ENCODE measurements around the gene ELMO1.
A peak's percentile ranks its signal among the peaks of the same experiment; 100 is the strongest.

ELMO1 gene

DNA sequence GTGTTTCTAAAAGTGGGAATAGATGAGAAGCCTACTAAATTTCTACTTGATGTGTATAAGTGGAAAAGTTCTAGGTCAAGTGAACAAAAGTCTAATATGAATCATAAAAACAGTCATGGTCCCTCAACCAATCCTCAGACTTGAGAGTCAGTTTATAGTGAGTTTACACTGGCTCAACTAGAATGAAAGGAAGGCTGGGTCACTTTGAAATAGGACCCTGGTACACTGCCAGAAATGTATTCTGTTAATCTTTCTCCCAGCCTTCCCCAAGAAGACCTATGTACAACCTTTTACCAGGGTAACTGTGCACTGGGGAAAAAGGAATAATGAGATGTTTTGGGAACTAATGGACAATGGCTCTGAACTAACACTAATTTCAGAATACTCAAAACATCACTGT is 17.3 kb downstream of the ELMO1 start:
- DNase-seq (ENCODE audit: low read depth in 2 of 2): no peak

DNA sequence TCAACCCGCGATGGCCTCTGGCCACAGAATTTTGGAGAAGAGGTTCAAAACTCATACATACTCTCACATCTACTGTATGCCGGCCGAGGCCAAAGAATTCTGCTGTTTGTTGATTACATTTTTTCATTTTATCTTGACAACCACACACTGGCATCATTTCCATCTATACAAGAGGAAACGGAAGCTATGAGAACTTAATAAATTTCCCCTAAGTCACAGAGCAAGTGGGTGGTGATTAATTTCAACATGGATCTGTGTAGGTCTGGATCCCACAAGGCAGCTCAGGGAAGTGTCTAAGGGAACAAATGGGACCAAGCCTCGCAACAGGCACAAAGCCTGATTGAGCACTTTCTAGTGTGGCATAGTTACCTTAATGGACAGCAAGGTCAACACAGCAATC is 18.0 kb downstream of the ELMO1 start:
- no peak for DNase-seq (ENCODE audit: low read depth in 2 of 2)

DNA sequence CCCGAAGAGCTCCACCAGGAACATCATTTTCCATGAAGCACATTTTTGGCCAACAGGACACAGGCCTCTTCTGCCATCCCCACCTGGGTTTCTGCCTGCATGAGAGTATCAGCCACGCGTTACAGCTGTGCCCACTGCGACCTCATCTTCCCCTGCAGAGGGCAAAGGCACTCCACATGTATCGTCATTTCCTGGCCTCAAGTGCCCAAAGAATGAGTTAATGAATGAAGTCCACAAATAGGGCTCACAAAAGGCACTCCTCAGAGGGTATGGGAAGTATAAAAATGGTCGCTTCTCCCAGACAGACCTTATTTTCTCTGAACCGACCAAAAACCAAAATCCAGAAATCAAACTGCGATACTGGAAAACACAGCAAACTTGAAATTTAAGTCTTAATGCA is 18.5 kb downstream of the ELMO1 start:
- no peak for DNase-seq (ENCODE audit: low read depth in 2 of 2)

DNA sequence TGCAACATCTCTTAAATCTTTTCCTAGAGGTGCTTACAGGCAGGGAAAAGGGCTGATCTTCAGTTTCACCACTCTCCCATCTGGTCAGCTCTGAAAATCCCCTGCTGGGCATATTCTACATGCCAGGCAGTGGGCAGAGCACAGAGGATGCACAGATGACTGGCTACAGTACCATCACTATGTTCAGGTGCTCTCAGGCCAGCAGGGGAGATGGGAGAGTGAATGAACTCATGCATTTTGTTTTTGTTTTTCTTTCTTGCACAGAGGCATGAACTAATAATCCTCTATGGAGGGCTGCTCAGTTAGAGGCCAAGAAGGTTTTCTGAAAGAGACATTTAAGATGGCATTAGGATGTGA is 19.3 kb downstream of the ELMO1 start:
- no peak for DNase-seq (ENCODE audit: low read depth in 2 of 2)

DNA sequence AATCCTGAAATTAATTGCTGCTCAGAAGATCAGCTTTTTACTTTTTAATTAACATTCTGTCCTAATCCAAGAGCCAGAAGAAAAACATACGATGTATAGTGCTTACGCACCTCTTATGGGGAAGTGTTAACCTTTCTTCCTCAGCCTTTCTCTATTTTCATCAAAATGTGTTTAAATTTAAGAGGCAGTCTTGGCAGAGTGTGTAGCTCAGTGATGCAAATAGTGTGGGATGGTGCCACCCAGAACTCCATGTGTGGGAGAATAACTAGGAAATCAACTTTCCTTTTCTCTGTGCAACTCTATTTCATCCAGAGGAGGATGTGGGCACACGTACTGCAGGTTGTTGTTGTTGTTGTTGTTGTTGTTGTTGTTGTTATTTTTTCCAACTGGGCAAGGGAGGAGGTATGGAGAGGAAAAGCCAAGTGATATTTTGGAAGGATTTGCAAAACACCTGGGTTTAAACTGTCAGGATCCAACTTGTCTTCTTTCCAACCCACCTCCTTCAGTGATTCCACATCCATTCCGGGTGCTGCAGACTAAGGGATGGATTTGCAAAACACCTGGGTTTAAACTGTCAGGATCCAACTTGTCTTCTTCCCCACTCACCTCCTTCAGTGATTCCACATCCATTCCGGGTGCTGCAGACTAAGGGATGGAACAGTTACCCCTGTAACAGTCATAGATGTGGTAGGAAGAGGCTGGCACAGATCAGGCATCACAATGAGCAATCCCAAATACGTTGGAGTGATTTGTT is 19.8 kb downstream of the ELMO1 start:
- DNase-seq (ENCODE audit: low read depth in 2 of 2): no peak

DNA sequence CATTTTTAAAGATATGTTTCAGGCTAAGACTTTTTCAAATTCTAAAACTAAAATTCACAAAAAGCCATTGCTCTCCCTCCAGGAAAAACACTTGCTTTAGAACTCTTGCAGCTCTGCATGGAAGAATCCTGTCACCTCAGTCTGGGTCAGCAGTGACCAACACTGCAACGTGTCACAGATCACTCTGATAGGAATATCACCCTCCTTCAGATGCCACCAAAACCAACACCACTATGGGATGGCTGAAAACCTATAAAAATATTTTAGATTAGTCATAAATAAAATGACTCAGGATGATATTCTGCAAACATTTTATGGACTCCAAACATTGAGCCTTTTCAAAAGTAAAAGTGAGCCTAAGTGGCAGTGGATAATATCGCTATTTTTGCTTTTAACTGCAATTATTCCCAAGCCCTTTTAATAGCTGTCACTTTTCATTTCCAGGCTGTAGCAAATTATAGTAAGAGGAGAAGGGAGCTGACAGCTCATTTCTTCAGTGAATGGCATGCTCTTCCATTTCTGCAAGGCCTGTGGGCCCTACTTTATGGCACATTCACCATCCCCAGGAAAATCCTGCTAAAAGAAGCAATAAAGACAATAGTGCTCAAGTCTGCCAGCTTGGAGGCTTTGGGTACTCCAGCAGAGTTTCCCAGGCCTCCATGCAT is 21.3 kb downstream of the ELMO1 start:
- no peak for DNase-seq (ENCODE audit: low read depth in 2 of 2)

DNA sequence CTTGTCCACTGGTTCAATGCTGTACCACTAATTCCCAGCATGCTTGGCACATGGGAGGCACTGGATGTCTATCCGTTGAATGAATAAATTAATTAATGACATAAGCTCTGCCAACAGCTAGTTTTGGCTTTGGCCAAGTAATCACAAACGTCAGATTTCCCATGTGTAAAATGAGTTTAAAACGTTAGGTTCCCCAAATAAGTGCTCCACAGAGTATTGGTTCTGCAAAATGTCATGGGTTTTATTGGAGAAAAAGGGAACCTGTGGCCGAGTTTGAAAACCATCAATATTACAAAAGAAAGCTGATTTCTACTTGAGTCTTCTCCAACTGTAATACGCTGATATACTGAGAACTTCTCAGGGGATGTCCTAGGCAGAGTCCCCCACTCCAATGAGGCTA is 23.2 kb downstream of the ELMO1 start:
- no peak for DNase-seq (ENCODE audit: low read depth in 2 of 2)

DNA sequence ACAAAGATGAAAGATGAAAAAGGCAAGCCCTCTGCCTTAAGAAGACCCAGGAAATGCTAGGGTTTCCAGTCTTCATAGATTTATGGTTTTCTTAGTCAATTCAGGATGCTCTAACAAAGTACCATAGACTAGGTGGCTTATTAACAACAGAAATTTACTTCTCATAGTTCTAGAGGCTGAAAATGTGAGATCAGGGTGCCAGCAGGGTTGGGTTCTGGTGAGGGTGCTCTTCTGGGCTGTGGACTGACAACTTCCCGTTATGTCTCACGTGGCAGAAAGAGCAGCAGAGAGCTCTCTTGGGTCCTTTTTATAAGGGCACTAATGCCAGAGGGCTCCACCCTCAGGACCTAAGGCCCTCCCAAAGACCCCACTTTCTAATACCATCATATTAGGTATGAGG is 23.7 kb downstream of the ELMO1 start:
- DNase-seq (ENCODE audit: low read depth in 2 of 2): no peak

DNA sequence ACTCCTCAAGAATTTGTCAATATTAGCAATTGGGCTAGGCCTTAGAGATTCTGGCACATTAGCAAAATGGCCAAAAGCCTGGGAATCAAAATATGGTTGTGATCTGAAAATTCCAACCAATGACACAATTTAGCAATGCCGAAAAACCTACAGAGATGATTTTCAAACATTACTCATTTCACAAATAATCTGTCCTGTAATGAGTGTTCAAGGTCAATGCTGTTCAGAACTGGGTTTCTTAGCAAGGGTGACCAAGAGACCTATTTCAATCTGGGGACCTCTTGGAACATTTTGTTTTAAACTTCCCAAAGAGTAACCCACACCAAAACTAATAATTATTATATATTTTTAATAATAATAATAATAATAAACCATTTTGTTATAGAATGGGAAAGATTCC is 24.1 kb downstream of the ELMO1 start:
- no peak for DNase-seq (ENCODE audit: low read depth in 2 of 2)

DNA sequence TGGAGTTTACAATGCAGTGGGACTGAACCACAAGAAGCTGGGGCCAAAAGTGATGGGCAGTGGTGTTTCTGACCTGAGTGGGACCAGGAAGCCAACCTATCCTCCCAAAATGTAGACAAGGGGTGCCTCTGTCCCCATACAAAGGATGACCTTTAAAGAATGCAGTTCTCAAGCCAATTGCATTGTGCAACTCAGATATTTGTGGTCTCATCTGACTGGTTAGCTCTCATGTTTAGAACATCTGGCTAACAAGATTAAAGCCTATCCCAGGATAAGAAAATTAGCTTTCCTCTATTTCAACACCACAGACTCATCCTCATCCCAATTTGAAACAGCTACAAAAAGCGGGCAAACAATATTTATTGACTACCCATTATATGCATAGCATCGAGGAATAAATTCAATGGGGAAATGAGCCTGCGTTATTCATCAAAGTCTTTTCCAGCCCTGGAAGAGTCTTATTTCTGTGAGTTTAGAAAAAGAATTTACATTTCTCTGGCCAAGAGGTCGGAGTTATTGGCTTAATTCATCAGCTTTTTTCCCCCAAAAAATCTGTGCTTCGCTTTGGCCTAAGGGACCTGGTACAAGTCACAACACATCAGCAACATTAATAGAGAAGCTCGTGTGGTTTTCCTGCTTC is 26.7 kb downstream of the ELMO1 start:
- no peak for DNase-seq (ENCODE audit: low read depth in 2 of 2)

DNA sequence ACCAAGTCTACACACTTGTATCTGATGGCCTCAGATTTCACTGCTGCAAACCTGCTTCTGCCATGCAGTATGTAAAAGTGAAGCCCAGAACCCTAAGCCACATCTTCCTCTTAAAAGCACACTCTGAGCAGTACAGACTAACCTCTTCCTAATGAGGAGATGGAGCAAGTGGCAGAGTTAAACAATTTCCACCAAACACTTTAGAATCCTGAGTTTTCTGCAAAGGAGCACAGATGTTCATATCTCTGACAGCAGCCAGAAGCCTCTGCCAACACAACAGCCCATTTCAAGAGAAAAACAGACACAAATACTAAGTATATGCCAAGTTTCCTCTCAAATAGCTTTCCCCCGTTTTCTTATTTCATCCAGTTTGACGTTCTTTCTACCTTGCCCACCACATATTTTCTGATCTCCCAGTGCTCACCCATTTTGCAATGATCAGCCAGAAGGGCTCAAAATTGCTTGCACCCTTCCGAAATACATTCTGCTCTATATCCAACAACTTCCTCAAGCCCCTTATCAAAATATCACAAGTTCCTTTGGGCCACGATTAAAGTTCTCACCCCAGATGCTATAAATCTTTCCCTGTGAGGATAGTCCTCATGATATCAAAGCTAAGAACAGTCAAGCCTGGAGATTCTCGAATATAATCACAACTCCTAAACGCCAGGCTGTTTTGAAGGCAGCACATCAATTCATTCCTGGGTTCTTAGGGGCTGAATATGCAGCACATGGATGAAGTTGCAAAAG is 27.5 kb downstream of the ELMO1 start:
- DNase-seq (ENCODE audit: low read depth in 2 of 2): no peak

DNA sequence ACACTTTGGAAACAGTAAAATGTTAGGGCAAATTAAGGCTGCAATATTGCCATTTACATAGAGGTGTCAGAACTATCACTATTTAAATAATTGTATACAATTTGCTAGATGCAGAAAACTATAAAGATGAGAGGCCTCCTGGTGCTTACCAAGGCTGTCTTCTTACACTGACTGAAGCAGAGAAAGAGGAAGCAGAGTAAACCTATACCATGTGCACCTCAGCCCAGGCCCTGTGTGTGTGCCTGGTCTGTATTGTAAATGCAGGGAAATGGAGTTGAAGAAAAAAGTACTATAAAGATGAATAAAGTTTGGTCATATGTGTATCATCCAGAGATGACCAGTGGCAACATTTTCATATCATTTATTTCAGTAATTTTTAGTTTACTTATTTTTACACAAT is 29.2 kb downstream of the ELMO1 start:
- DNase-seq (ENCODE audit: low read depth in 2 of 2): no peak

DNA sequence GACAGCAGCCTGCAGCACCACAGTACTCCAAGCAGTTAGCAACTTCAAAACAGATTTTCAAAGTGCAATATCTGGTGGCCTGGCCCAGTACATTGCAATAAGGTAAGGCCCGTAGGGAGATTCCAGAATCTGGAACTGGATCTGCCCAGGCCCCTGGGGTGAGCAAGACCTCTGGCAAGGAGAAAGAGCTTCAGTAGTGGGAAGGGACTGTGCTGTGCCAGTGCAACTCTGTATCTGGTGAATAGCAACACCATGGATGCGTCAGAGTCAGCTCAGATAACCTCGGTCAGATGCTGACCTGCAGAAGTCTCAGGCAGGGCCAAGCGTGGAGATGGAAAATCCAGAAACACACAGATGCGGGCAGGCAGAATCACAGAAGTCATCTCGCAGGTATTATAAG is 30.3 kb downstream of the ELMO1 start:
- DNase-seq (ENCODE audit: low read depth in 2 of 2): no peak

DNA sequence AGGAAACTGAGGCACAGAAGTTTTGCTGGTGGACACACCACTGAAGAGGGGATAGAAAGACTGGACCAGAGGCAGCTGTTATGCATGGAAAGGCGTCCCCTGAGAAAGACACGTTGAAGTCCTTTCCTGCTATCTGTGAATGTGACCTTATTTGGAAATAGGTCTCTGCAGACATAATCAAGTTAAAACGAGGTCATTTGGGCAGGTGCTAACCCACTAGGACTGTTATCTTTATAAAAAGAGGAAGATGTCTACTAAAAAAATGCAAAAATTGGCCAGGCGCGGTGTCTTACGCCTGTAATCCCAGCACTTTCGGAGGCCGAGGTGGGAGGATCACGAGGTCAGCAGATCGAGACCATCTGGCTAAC is 31.6 kb downstream of the ELMO1 start:
- DNase-seq (ENCODE audit: low read depth in 2 of 2): no peak

DNA sequence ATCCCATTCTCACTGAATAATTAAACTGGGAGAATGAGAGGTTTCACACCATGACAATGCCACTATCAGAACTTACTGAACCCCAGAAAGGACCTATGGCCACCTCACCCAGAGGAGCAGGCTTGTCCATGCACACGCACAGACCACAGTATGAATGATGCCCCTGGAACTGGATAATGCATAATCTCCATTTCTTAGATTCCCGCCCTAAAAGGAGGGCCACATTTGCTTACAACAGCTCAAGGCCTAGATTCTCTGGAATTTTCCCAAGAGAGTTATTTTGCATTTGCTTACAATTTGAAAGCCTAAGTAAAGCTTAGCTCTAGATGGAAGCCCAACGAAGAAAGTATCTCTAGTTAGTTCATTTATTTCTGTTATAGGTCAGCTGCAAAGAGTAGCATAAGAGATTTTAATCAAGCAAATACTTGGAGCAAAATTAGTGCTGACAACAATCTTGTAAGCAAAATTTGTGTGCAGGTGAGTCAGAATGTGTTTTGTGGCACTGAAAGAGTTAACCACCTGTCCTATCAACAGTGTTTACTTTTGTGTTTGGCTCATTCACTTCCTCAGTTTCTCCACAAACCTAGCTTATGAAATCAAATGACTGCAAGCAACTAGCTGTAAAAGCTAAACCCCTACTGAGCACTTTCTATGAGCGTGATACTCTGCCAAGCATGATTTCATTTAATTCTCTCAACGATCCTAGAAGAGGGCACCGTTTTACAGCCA is 32.1 kb downstream of the ELMO1 start:
- DNase-seq (ENCODE audit: low read depth in 2 of 2): no peak

DNA sequence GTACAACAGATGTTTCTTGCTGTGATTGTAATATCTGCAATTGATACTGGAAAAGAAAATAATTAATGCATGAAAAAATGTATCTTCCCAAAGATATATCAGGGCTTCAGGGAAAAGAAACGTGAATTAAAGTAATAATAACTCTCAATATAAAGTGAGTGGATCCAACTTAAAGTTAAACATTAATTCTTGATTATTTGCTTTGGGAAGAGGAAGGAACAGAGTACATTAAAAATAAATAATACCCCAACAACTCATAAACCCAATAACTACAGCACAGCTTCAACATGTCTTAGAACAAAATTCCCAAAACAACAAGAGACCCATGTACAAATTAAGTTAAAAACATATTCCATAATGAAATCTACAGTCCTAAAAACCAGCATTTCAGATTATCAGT is 33.0 kb downstream of the ELMO1 start:
- no peak for DNase-seq (ENCODE audit: low read depth in 2 of 2)

DNA sequence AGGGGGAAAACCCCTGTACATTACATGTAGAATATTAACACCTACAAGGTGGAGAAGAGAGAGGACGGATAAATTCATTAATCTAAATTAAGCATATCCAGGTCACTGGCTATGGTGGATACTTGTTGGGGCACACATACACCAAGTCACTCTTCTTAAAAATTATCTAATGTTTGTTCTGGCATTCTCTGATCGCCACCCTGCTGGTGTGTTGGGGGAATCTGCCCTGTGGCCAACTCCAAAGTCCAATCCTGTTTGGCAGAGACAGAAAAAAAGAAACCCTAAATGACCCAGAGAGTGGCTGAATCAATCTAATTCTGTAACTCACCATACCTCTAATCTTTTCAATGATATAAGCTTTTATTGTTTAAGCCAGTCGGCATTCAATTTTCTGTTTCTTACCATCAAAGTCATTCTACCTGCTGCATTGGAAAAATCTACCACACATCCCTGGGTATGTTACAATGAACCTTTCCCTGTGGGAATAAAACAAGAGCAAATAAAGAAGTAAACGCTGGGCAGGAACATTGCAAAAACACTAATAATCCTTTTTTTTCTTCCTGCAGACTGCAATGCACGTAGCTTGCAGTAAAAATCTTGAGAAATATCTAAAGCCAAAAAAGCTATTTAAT is 34.2 kb downstream of the ELMO1 start:
- no peak for DNase-seq (ENCODE audit: low read depth in 2 of 2)

DNA sequence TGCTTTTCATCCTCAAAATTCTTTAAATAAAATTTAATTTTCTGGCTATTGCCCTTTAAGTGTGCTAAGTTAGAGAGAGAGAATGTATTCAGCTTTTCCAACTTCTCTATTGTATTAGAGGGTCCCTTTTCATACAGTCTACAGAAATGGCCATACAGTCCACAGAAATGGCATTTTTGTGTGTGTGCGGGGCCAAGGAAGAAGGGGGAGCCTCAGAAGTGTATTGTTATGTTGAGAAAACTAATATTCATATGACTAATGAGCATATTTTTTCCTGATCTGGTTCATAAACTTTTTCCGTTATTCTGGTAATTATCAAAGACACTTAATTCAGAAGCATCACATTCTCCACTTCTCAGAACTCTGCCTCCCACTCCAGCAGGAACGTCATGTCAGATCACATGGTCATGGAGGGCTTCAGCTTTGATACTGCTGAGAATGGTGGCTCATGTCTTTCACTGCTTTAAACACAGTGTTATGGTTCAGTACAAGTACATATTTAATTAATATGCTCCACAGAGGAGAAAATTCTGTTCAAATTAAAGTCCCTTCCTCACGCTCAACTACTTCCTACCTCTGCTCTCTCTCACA is 37.1 kb downstream of the ELMO1 start:
- DNase-seq (ENCODE audit: low read depth in 2 of 2): peak; percentile 28 to 47

DNA sequence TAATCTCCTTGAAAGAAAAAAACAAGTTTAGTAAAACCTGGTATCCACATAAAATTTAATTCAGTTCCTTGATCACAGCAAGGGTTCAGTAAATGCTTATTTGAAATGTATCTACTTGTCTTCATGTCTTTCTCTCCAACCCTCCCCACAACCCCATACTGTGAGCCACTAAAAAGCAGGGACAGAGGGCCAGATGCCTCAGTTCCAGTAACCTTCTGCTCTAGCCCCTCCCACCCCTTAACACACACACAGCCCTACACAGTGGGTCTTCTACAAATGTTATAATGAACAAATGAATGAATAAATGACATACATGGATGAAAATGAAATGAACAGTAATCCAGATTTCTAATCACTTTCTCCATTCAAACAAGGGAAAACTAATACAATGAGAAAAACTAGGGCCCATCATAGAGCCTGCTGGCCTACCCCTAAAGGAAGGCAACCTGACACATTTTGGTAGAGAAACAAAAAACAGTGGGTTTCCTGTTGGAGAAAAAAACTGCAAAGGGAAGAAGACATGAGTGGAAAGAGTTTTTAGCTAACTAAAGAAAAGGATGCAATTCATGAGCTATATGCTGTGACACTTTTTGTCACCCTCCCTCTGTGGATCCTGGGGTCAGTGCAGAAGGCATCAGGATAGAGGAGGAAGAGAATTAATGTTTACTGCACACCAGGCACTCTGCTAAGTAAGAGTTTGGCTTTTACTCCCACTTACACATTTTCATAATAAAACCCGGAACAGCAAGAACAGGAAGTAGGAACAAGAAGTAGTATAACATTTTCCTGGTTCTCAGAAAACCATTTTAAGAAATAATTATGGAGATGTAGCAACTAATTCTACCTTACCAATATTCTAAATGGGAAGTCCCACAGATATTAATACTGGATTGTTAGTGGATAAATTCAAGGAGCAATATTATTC is 38.1 kb downstream of the ELMO1 start:
- DNase-seq (ENCODE audit: low read depth in 2 of 2): no peak

DNA sequence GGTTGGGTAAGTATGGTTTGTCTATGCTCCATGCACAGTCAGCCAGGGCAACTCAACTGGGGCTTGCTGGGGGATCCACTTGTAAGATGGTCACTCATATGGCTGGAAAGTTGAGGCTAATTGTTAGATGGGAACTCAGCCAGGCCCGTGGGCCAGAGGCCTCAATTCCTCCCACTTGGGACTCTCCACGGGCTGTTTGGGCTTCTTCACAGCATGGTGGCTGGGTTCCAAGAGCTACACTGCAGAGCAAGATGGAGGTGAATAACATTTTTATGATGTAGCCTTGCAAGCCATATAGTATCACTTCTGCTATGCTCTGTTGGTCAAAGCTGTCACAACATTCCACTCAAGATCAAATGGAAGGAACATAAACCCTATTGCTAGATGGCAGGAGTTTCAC is 39.2 kb downstream of the ELMO1 start:
- no peak for DNase-seq (ENCODE audit: low read depth in 2 of 2)
